HCT116 (cell line): ENCODE results near the gene ARHGAP31. TPM values are rescaled to one million over a fixed set of nuclear protein-coding genes. Genes with fewer than 3 reads are reported as not detected.

Experiments used
- ATAC-seq: fragments of 200-7000 bp; cut with Tn5 transposase; 2 replicates; pipeline ENCODE4 v1.9.1; 2020; ENCODE audit warnings: mild to moderate bottlenecking, moderate library complexity
- BruUV-seq: library from RNA; stranded (reverse); fragments of 400-500 nt; replicated peaks from 2 replicates; lab custom pipeline; 2021; lab: Mats Ljungman, UMichigan
- CTCF ChIA-PET: fragments of 300-600 bp; sonication (Branson Sonifier 250); formaldehyde crosslinking; loops from one replicate; lab custom pipeline; 2021; ENCODE audit warnings: antibody characterized with exemption; lab: Charles Lee
- POLR2A ChIA-PET: fragments of 300-600, 350-600 bp; sonication (Branson Sonifier 250); formaldehyde crosslinking; loops from one replicate; lab custom pipeline; 2021; ENCODE audit warnings: antibody characterized with exemption; lab: Charles Lee
- RAD21 ChIA-PET, 2 experiments: fragments of 300-600 bp; sonication (Branson Sonifier 250); formaldehyde crosslinking; loops; one replicate each; lab custom pipeline; 2023; ENCODE audit warnings: low total read pairs in 2 of 2; ENCODE audit not compliant: uncharacterized antibody in 2 of 2, unreplicated experiment in 2 of 2, low non-redundant PET in 1 of 2; lab: Charles Lee
- DNase-seq: peaks from one replicate; pipeline ENCODE4 v3.0.0-alpha.2; 2010; ENCODE audit warnings: low read depth, low spot score
- H2AFZ ChIP-seq: fragments of 200-600 bp; shearing (Covaris generic), sonication (generic); 2 replicates; pipeline ENCODE4 v1.6.1; 2017; ENCODE audit warnings: low read depth, mixed run types, mixed read lengths, antibody characterized with exemption, low read length; ENCODE audit not compliant: poor library complexity, severe bottlenecking
- H3K27ac ChIP-seq: 2 replicates; pipeline ENCODE4 v1.5.1; 2012; ENCODE audit warnings: low read depth, low read length
- H3K27me3 ChIP-seq: fragments of 200-600 bp; sonication (generic); 2 replicates; pipeline ENCODE4 v1.6.1; 2016; ENCODE audit warnings: mixed run types, low read length, mixed read lengths; ENCODE audit not compliant: insufficient read depth
- H3K36me3 ChIP-seq, 2 experiments: fragments of 200-500 bp in 1 of 2; fragments of 200-600 bp in 1 of 2; sonication (Bioruptor generic) in 1 of 2; sonication (generic) in 1 of 2; 2 replicates each; pipeline versions ENCODE4 v1.5.1 to v1.6.1; 2014 to 2016; ENCODE audit warnings: low read length in 2 of 2, inconsistent platforms in 1 of 2, mixed read lengths in 1 of 2, mixed run types in 1 of 2; ENCODE audit not compliant: insufficient read depth in 2 of 2, control insufficient read depth in 1 of 2
- H3K4me1 ChIP-seq, 2 experiments: fragments of 200-600 bp in 1 of 2; sonication (generic) in 1 of 2; 2 replicates each; pipeline versions ENCODE4 v1.5.1 to v1.6.1; 2012 to 2017; ENCODE audit warnings: low read length in 2 of 2, inconsistent platforms in 1 of 2, mild to moderate bottlenecking in 1 of 2, mixed read lengths in 1 of 2, mixed run types in 1 of 2, moderate library complexity in 1 of 2; ENCODE audit not compliant: insufficient read depth in 2 of 2, control insufficient read depth in 1 of 2
- H3K4me2 ChIP-seq: fragments of 200-600 bp; sonication (generic); 2 replicates; pipeline ENCODE4 v1.6.1; 2017; ENCODE audit warnings: mixed run types, low read length, mixed read lengths
- H3K4me3 ChIP-seq, 2 experiments: fragments of 200-600 bp in 1 of 2; sonication (generic) in 1 of 2; replicated peaks in 1 of 2; 2 replicates each; pipeline ENCODE4 v1.5.1; 2011 to 2016; ENCODE audit warnings: low read length in 2 of 2, control low read depth in 1 of 2, low read depth in 1 of 2, mild to moderate bottlenecking in 1 of 2, mixed read lengths in 1 of 2, mixed run types in 1 of 2
- H3K79me2 ChIP-seq: fragments of 200-600 bp; sonication (generic); 2 replicates; pipeline ENCODE4 v1.6.1; 2017; ENCODE audit warnings: mild to moderate bottlenecking, mixed run types, low read length, moderate library complexity, mixed read lengths; ENCODE audit not compliant: insufficient read depth
- H3K9ac ChIP-seq: fragments of 200-600 bp; sonication (generic); 2 replicates; pipeline ENCODE4 v1.6.1; 2016; ENCODE audit warnings: low read length, mixed read lengths
- H3K9me2 ChIP-seq: fragments of 200-600 bp; sonication (generic), shearing (Covaris generic); 2 replicates; pipeline ENCODE4 v1.6.1; 2017; ENCODE audit warnings: mixed run types, mild to moderate bottlenecking, moderate library complexity; ENCODE audit not compliant: insufficient read depth
- H3K9me3 ChIP-seq, 2 experiments: fragments of 200-500 bp in 1 of 2; fragments of 200-600 bp in 1 of 2; sonication (Bioruptor generic) in 1 of 2; sonication (generic) in 1 of 2; 2 replicates each; pipeline ENCODE4 v1.6.1; 2014 to 2017; ENCODE audit warnings: low read length in 2 of 2, mixed read lengths in 2 of 2, inconsistent platforms in 1 of 2, low read depth in 1 of 2, mild to moderate bottlenecking in 1 of 2, mixed run types in 1 of 2, moderate library complexity in 1 of 2; ENCODE audit not compliant: control insufficient read depth in 1 of 2, insufficient read depth in 1 of 2
- H4K20me1 ChIP-seq: fragments of 200-600 bp; sonication (generic), shearing (Covaris generic); 2 replicates; pipeline ENCODE4 v1.6.1; 2017; ENCODE audit warnings: mixed run types, mild to moderate bottlenecking, moderate library complexity; ENCODE audit not compliant: insufficient read depth
- CBX3 ChIP-seq: IDR thresholded peaks from 2 replicates; pipeline ENCODE4 v1.6.1; 2012; ENCODE audit warnings: low read depth
- CEBPB ChIP-seq: IDR thresholded peaks from 2 replicates; pipeline ENCODE4 v1.6.1; 2012; ENCODE audit warnings: low read depth
- EGR1 ChIP-seq: IDR thresholded peaks from 2 replicates; pipeline ENCODE4 v1.6.1; 2012; ENCODE audit warnings: low read depth
- ELF1 ChIP-seq: IDR thresholded peaks from 2 replicates; pipeline ENCODE4 v1.6.1; 2012; ENCODE audit warnings: low read depth, borderline replicate concordance
- EZH2phosphoT487 ChIP-seq: fragments of 200-600 bp; IDR thresholded peaks from 2 replicates; pipeline ENCODE4 v1.6.1; 2018; ENCODE audit warnings: antibody characterized with exemption, borderline replicate concordance
- JUND ChIP-seq: IDR thresholded peaks from 2 replicates; pipeline ENCODE4 v1.6.1; 2012
- POLR2A ChIP-seq: IDR thresholded peaks from 2 replicates; pipeline ENCODE4 v1.7.0; 2011; ENCODE audit warnings: borderline replicate concordance; ENCODE audit not compliant: insufficient read depth, insufficient read length; ENCODE audit errors: extremely low read depth
- POLR2AphosphoS5 ChIP-seq: IDR thresholded peaks from 2 replicates; pipeline ENCODE4 v1.6.1; 2011; ENCODE audit warnings: mild to moderate bottlenecking, low read depth, low read length, moderate library complexity
- SIN3A ChIP-seq: IDR thresholded peaks from 2 replicates; pipeline ENCODE4 v1.6.1; 2012; ENCODE audit warnings: low read depth
- TCF7L2 ChIP-seq: IDR thresholded peaks from 2 replicates; pipeline ENCODE4 v1.7.0; 2011; ENCODE audit warnings: borderline replicate concordance, inconsistent platforms; ENCODE audit not compliant: insufficient read depth, insufficient read length; ENCODE audit errors: extremely low read depth
- YY1 ChIP-seq: IDR thresholded peaks from 2 replicates; pipeline ENCODE4 v1.6.1; 2011; ENCODE audit warnings: low read length, low read depth, moderate library complexity, mild to moderate bottlenecking; ENCODE audit not compliant: insufficient replicate concordance; ENCODE audit errors: extremely low read depth
- ZFX ChIP-seq: fragments of 450-650 bp; IDR thresholded peaks from 2 replicates; pipeline ENCODE4 v1.6.1; 2017
- ZNF274 ChIP-seq: fragments of 200-500 bp; sonication (Bioruptor generic); IDR thresholded peaks from 2 replicates; pipeline ENCODE4 v1.6.1; 2014; ENCODE audit warnings: mild to moderate bottlenecking, low read depth, low read length, inconsistent platforms
- intact Hi-C: fragments of 100-400 bp; cut with micrococcal nuclease; formaldehyde crosslinking; loops from 2 replicates; pipeline ENCODE4 v1.10.0; 2022
- total RNA-seq: library from RNA; stranded (reverse); gene quantifications from one replicate; pipeline ENCODE4 v1.2.1, GENCODE V29; 2021; ENCODE audit not compliant: unreplicated experiment
- TF ChIP-seq, protein P1 (sequence below): IDR thresholded peaks from 2 replicates; pipeline ENCODE4 v1.6.1; 2012; ENCODE audit warnings: low read depth
- TF ChIP-seq, protein P2 (sequence below), 3 experiments: fragments of 200-600 bp in 1 of 3; sonication (generic) in 1 of 3; IDR thresholded peaks in 2 of 3; conservative IDR thresholded peaks in 1 of 3; 2 replicates each; pipeline ENCODE4 v1.5.1; 2012 to 2017; ENCODE audit warnings: low read depth in 2 of 3, low read length in 2 of 3, antibody characterized with exemption in 1 of 3, borderline replicate concordance in 1 of 3, control low read depth in 1 of 3, mild to moderate bottlenecking in 1 of 3, mixed read lengths in 1 of 3, mixed run types in 1 of 3, moderate library complexity in 1 of 3; ENCODE audit not compliant: insufficient read depth in 1 of 3
- TF ChIP-seq, protein P3 (sequence below): IDR thresholded peaks from 2 replicates; pipeline ENCODE4 v1.6.1; 2012

The ARHGAP31 gene
- total RNA-seq, 1 experiment from 2014 or later = 0.93 TPM

DNA sequence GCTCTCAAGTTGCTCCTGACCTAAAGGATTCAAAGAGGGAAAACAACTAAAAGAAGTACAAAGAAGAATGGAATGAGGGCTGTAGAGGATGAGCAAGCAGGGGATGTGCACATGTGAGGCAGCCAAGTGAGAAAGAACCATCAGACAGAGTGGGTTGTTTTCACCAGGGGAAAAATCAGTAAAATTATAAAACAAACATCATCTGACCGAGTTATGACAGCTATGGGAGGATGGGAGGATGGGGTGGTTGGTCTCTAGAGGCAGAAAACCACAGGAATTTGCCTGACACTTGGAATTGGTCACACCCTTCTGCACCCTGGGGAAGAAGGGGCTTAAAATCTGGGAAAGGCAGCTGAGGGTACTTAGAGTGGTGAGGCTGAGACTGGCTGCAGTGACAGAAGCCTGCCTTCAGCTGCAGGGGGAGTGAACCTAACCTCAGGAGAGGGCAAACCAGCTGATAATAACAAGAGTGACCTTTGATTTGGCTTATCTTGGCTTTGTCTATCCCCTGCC, 10.1 kb downstream of the ARHGAP31 start:
- H2AFZ ChIP-seq = no peak overlapping the region
- H3K9ac ChIP-seq = no peak overlapping the region
- H3K27ac ChIP-seq = no peak overlapping the region
- H4K20me1 ChIP-seq = no peaks in the 10 kb centered on the region
- H3K4me3 ChIP-seq = no peak overlapping the region
- no peaks in the 10 kb centered on the region for H3K9me3 ChIP-seq
- ChIA-PET POLR2A (interaction anchor here (0.9 kb wide), 1 partner anchor 63 kb away, joined by 3 read pairs; the partner anchor contains the start of gene B4GALT4), RAD21 (no interaction called here), CTCF (no interaction called here)
- no peaks in the 10 kb centered on the region for H3K9me2 ChIP-seq
- intact Hi-C loops = no loop called here
- TF ChIP-seq TCF7L2 = no peak
- TF ChIP-seq ZFX = no peak
- TF ChIP-seq ZNF274 = no peak
- peaks cover 8 to 14% of the 10 kb centered on the region in 2 experiments for H3K4me1 ChIP-seq
- ATAC-seq (peak; percentile 52; the same call in 1 of the 2 replicates), DNase-seq (no peak)
- no peaks in the 10 kb centered on the region for H3K79me2 ChIP-seq
- H3K4me2 ChIP-seq = peak overlapping the region; percentile 43
- BruUV-seq = no TSS peak
- no peaks in the 10 kb centered on the region for H3K27me3 ChIP-seq
- H3K36me3 ChIP-seq = no peaks in the 10 kb centered on the region

DNA sequence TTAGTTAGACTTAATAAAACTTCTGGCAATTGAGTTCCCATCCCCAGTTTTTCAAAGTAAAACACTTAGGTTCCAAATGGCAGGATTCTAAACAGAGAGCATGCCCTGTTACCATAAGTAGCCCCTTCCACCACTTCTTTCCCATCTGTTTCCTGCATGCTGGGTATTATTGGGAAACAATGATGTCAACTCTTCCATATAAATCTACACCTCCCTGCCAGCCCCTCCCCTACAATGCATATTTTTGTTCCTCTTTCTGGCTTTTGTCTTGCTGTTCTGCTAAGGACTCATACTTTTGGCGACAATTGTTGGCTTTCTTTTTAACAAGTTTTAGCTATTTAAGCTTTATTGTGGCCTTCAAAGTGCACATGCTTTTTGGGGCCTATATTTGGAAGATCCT, 11.1 kb downstream of the ARHGAP31 start:
- ChIA-PET CTCF (no interaction called here), RAD21 (no interaction called here), POLR2A (no interaction called here)
- intact Hi-C loops = no loop called here
- DNase-seq (no peak), ATAC-seq (no peak)
- H4K20me1 ChIP-seq = no peaks in the 10 kb centered on the region
- peaks cover 8 to 19% of the 10 kb centered on the region in 2 experiments for H3K4me1 ChIP-seq
- H3K4me3 ChIP-seq = no peak overlapping the region
- no peaks in the 10 kb centered on the region for H3K79me2 ChIP-seq
- no peaks in the 10 kb centered on the region for H3K9me3 ChIP-seq
- no peaks in the 10 kb centered on the region for H3K27me3 ChIP-seq
- BruUV-seq = no TSS peak
- H2AFZ ChIP-seq = no peak overlapping the region
- H3K27ac ChIP-seq = no peak overlapping the region
- no peak overlapping the region for H3K9ac ChIP-seq
- no peak overlapping the region for H3K4me2 ChIP-seq
- H3K9me2 ChIP-seq = no peaks in the 10 kb centered on the region
- H3K36me3 ChIP-seq = no peaks in the 10 kb centered on the region
- TF ChIP-seq EGR1 (no peak), SIN3A (no peak), CEBPB (no peak), CBX3 (no peak), POLR2A (no peak), YY1 (no peak), ZNF274 (no peak), JUND (no peak), POLR2AphosphoS5 (no peak), EZH2phosphoT487 (no peak), ELF1 (no peak)
- TF ChIP-seq, protein P1, sequence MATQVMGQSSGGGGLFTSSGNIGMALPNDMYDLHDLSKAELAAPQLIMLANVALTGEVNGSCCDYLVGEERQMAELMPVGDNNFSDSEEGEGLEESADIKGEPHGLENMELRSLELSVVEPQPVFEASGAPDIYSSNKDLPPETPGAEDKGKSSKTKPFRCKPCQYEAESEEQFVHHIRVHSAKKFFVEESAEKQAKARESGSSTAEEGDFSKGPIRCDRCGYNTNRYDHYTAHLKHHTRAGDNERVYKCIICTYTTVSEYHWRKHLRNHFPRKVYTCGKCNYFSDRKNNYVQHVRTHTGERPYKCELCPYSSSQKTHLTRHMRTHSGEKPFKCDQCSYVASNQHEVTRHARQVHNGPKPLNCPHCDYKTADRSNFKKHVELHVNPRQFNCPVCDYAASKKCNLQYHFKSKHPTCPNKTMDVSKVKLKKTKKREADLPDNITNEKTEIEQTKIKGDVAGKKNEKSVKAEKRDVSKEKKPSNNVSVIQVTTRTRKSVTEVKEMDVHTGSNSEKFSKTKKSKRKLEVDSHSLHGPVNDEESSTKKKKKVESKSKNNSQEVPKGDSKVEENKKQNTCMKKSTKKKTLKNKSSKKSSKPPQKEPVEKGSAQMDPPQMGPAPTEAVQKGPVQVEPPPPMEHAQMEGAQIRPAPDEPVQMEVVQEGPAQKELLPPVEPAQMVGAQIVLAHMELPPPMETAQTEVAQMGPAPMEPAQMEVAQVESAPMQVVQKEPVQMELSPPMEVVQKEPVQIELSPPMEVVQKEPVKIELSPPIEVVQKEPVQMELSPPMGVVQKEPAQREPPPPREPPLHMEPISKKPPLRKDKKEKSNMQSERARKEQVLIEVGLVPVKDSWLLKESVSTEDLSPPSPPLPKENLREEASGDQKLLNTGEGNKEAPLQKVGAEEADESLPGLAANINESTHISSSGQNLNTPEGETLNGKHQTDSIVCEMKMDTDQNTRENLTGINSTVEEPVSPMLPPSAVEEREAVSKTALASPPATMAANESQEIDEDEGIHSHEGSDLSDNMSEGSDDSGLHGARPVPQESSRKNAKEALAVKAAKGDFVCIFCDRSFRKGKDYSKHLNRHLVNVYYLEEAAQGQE = no peak
- TF ChIP-seq, protein P2, sequence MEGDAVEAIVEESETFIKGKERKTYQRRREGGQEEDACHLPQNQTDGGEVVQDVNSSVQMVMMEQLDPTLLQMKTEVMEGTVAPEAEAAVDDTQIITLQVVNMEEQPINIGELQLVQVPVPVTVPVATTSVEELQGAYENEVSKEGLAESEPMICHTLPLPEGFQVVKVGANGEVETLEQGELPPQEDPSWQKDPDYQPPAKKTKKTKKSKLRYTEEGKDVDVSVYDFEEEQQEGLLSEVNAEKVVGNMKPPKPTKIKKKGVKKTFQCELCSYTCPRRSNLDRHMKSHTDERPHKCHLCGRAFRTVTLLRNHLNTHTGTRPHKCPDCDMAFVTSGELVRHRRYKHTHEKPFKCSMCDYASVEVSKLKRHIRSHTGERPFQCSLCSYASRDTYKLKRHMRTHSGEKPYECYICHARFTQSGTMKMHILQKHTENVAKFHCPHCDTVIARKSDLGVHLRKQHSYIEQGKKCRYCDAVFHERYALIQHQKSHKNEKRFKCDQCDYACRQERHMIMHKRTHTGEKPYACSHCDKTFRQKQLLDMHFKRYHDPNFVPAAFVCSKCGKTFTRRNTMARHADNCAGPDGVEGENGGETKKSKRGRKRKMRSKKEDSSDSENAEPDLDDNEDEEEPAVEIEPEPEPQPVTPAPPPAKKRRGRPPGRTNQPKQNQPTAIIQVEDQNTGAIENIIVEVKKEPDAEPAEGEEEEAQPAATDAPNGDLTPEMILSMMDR (IDR thresholded peaks at IDR 0.05 in 2 of 3, conservative IDR thresholded peaks at IDR 0.05 in 1 of 3; ENCODE audit: borderline replicate concordance in 1 of 3, insufficient read depth in 1 of 3, low read depth in 2 of 3, low read length in 2 of 3) = no peak
- TF ChIP-seq, protein P3, sequence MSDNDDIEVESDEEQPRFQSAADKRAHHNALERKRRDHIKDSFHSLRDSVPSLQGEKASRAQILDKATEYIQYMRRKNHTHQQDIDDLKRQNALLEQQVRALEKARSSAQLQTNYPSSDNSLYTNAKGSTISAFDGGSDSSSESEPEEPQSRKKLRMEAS = no peak
